Pons (tissue), 1 donor: ENCODE results near the gene AIG1.
"Not testable (repeated sequence)": the region's sequence is repeated elsewhere in the genome, so short reads cannot be mapped to it uniquely, and the experiment has no call there.

Source experiments
- DNase-seq: peaks from one replicate; pipeline ENCODE4 v3.0.0-alpha.2; 2016; ENCODE audit warnings: low spot score

Gene AIG1

GRCh38 chr6:143165315-143165855 lies 104.7 kb downstream of the AIG1 start:
- no peak for DNase-seq

GRCh38 chr6:143166247-143166695 lies 105.6 kb downstream of the AIG1 start:
- DNase-seq = no peak

- DNase-seq = no peak
These were observed 106.5 kb downstream of the AIG1 start for GRCh38 chr6:143167224-143167623.

GRCh38 chr6:143168396-143168816 lies 107.7 kb downstream of the AIG1 start:
- DNase-seq = not testable (repeated sequence)

- no peak for DNase-seq
These were observed 108.8 kb downstream of the AIG1 start for GRCh38 chr6:143169440-143169839.

GRCh38 chr6:143174516-143174915 lies 113.8 kb downstream of the AIG1 start:
- no peak for DNase-seq

- DNase-seq = no peak
These were observed 114.3 kb downstream of the AIG1 start for GRCh38 chr6:143174951-143175350.

- no peak for DNase-seq
These were observed 115.7 kb downstream of the AIG1 start for GRCh38 chr6:143176090-143177021.

- DNase-seq = no peak
These were observed 117.0 kb downstream of the AIG1 start for GRCh38 chr6:143177706-143178105.

- no peak for DNase-seq
These were observed 118.4 kb downstream of the AIG1 start for GRCh38 chr6:143179096-143179495.

- DNase-seq = no peak
These were observed 119.4 kb downstream of the AIG1 start for GRCh38 chr6:143179901-143180612.

GRCh38 chr6:143180826-143181225 lies 120.1 kb downstream of the AIG1 start:
- no peak for DNase-seq

GRCh38 chr6:143183666-143184065 lies 123.0 kb downstream of the AIG1 start:
- no peak for DNase-seq

GRCh38 chr6:143185288-143185687 lies 124.6 kb downstream of the AIG1 start:
- no peak for DNase-seq

GRCh38 chr6:143187238-143187923 lies 126.7 kb downstream of the AIG1 start:
- DNase-seq = peak; percentile 19

- DNase-seq = no peak
These were observed 127.6 kb downstream of the AIG1 start for GRCh38 chr6:143188292-143188691.

GRCh38 chr6:143191361-143191760 lies 130.7 kb downstream of the AIG1 start:
- no peak for DNase-seq

GRCh38 chr6:143192766-143193165 lies 132.1 kb downstream of the AIG1 start:
- no peak for DNase-seq

- DNase-seq = no peak
These were observed 132.9 kb downstream of the AIG1 start for GRCh38 chr6:143193571-143194094.

- DNase-seq = no peak
These were observed 133.5 kb downstream of the AIG1 start for GRCh38 chr6:143194095-143194589.

- DNase-seq = no peak
These were observed 134.7 kb downstream of the AIG1 start for GRCh38 chr6:143195349-143195845.
